GM19372 (cell line): ENCODE data around the gene CEACAM20.
"Not testable (repeated sequence)": the region's sequence is repeated elsewhere in the genome, so short reads cannot be mapped to it uniquely, and the experiment has no call there.

Experiments used
- ATAC-seq: cut with Tn5 transposase; IDR thresholded peaks from one replicate; pipeline ENCODE4 v1.9.1; 2021; ENCODE audit warnings: mild to moderate bottlenecking, low read depth, moderate library complexity; ENCODE audit not compliant: unreplicated experiment

CEACAM20 gene

GRCh38 chr19:44499559-44499958 is 29.9 kb downstream of the CEACAM20 start:
- no peak for ATAC-seq

GRCh38 chr19:44498988-44499387 is 30.5 kb downstream of the CEACAM20 start:
- no peak for ATAC-seq

- ATAC-seq: no peak
These were observed 32.8 kb downstream of the CEACAM20 start for GRCh38 chr19:44496711-44497110.

- no peak for ATAC-seq
These were observed 52.7 kb downstream of the CEACAM20 start for GRCh38 chr19:44476559-44477408.

DNA sequence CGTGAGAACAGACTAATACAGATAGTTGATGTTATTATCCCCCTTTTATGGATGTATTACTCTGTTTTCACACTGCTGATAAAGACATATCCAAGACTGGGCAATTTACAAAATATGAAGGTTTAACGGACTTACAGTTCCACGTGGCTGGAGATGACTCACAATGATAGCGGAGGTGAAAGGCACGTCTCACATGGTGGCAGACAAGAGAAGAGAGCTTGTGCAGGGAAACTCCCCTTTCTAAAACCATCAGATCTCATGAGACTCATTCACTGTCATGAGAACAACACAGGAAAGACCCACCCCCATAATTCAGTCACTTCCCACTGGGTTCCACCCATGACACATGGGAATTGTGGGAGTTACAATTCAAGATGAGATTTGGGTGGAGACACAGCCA is 60.7 kb downstream of the CEACAM20 start:
- not testable (repeated sequence) for ATAC-seq

DNA sequence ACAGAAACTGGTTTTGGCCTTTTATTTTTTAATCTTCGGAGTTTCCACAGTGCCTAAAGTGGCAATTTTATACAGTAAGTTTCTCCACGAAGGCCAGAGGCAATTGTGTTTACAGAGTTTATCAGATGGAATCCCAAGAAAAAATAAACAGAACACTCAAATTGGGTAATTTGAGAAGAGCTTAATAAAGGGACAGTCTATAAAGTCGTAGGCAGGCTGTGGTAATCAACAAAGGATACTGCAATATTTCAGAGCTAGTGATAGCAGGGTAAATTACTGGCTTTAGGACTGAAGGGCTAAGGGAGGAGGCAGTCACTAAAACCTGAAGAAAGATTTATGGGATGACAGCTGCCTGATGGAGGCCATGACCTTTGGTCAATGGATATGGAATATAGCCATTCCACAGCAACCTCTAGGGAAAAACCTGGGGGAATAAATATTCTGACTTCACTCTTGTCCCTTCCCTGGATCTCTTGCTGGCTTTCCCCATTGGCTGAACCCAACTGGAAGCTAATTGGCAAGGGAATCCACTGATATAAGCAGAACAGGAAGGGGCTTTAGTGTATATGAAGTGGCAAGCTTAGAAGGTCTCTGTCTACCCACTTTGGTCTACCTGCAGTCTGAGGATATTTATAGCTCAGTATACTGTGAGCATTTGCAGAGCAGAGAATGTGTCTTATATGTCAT is 66.7 kb downstream of the CEACAM20 start:
- not testable (repeated sequence) for ATAC-seq
